ENCODE data around the gene SHB. TPM values are rescaled to one million over a fixed set of nuclear protein-coding genes. Genes with fewer than 3 reads are reported as not detected.
A peak's percentile ranks its signal among the peaks of the same experiment; 100 is the strongest.
"Not testable (repeated sequence)": the region's sequence is repeated elsewhere in the genome, so short reads cannot be mapped to it uniquely, and the experiment has no call there.

Gene SHB
- total RNA-seq, 1 experiment from 2014 or later = 15.1 TPM

GRCh38 chr9:37903647-37904444 is 165.2 kb downstream of the SHB start, which contains the start of gene SLC25A51:
Gene SLC25A51, minus strand, starts transcription at chr9:37904127. Its CDS starts 15,577 bp downstream, at chr9:37888550.
- DNase-seq (ENCODE audit: low spot score) = peak; percentile 76

GRCh38 chr9:37902796-37903646 is 166.0 kb downstream of the SHB start:
- peak; percentile 23 for DNase-seq (ENCODE audit: low spot score)

- no peak for DNase-seq (ENCODE audit: low spot score)
Measured at GRCh38 chr9:37902131-37902530, 166.9 kb downstream of the SHB start.

- no peak for DNase-seq (ENCODE audit: low spot score)
Measured at GRCh38 chr9:37899041-37899440, 170.0 kb downstream of the SHB start.

- peak; percentile 6 for DNase-seq (ENCODE audit: low spot score)
Measured at GRCh38 chr9:37897665-37898064, 171.4 kb downstream of the SHB start.

GRCh38 chr9:37892063-37892462 is 177.0 kb downstream of the SHB start:
- no peak for DNase-seq (ENCODE audit: low spot score)

GRCh38 chr9:37891042-37891441 is 178.0 kb downstream of the SHB start:
- DNase-seq (ENCODE audit: low spot score) = not testable (repeated sequence)

GRCh38 chr9:37889536-37889935 is 179.5 kb downstream of the SHB start:
- DNase-seq (ENCODE audit: low spot score) = no peak

- DNase-seq (ENCODE audit: low spot score) = not testable (repeated sequence)
Measured at GRCh38 chr9:37887977-37888583, 180.9 kb downstream of the SHB start.

GRCh38 chr9:37880916-37881479 is 188.0 kb downstream of the SHB start:
- no peak for DNase-seq (ENCODE audit: low spot score)

GRCh38 chr9:37876376-37876775 is 192.7 kb downstream of the SHB start:
- no peak for DNase-seq (ENCODE audit: low spot score)

GRCh38 chr9:37873955-37874354 is 195.1 kb downstream of the SHB start:
- no peak for DNase-seq (ENCODE audit: low spot score)

- no peak for DNase-seq (ENCODE audit: low spot score)
Measured at GRCh38 chr9:37870799-37871176, 198.2 kb downstream of the SHB start.

- DNase-seq (ENCODE audit: low spot score) = no peak
Measured at GRCh38 chr9:37870081-37870798, 198.8 kb downstream of the SHB start.

Other genes starting within 250 kb of the SHB start
- 52.2 and 53.3 TPM in 2 replicates for gene SLC25A51, start 165.1 kb downstream of the SHB start, total RNA-seq (2014; rRNA removed; shearing (Covaris generic))

Measured in A172 (cell line).